Ovary (tissue), 3 donors: ENCODE data around the gene BBS1.

Source experiments
- EP300 ChIP-seq: sonication (generic); formaldehyde crosslinking; IDR thresholded peaks from one replicate; pipeline ENCODE4 v1.6.1; 2017; ENCODE audit warnings: antibody characterized with exemption
- POLR2A ChIP-seq: fragments of 450-650 bp; IDR thresholded peaks from one replicate; pipeline ENCODE4 v1.6.1; 2017; ENCODE audit warnings: antibody characterized with exemption, mild to moderate bottlenecking, moderate library complexity
- TF ChIP-seq, protein P1 (sequence below), 3 donors: fragments of 450-650 bp in 2 of 3; fragments of 200-600 bp in 1 of 3; IDR thresholded peaks; one replicate each; pipeline versions ENCODE4 v1.5.1 to v1.8.0; 2016 to 2022; ENCODE audit warnings: antibody characterized with exemption in 3 of 3, mild to moderate bottlenecking in 1 of 3
- donor health status: DM: no; HTN: no; CAD: no.

DNA sequence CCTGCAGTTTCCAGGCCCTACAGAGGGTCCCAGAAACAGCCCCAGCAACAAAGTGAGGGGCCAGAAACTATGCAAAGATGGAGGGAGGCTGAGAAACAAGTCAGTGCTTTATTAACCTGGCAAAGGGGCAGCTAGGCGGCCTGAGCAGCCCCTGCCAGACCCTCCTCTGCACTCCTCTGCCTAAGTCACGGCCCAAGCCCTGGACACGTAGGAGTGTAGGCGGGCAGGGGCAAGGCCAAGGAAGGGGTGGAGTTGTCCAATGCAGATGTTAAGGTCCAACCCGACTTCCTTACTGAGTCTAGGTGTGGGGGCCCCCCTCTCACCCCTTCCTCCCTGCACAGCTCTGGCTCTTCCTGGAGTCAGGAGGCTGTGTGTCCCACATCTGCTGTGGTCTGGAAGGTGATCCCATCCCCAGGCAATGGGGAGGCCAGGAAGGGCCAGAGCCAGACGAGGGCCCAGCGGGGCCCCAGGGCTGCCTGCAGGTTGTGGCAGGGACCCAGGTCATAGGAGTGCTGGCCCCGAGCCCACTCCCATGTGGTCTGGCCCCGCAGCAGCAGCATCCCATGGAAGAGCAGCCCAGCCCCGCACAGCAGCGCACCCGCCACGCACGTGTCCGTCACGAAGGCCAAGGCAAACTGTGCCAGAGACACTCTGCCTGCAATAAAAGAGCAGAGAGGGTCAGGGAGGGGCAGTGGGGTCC, 28.9 kb downstream of the BBS1 start:
- TF ChIP-seq, protein P1, sequence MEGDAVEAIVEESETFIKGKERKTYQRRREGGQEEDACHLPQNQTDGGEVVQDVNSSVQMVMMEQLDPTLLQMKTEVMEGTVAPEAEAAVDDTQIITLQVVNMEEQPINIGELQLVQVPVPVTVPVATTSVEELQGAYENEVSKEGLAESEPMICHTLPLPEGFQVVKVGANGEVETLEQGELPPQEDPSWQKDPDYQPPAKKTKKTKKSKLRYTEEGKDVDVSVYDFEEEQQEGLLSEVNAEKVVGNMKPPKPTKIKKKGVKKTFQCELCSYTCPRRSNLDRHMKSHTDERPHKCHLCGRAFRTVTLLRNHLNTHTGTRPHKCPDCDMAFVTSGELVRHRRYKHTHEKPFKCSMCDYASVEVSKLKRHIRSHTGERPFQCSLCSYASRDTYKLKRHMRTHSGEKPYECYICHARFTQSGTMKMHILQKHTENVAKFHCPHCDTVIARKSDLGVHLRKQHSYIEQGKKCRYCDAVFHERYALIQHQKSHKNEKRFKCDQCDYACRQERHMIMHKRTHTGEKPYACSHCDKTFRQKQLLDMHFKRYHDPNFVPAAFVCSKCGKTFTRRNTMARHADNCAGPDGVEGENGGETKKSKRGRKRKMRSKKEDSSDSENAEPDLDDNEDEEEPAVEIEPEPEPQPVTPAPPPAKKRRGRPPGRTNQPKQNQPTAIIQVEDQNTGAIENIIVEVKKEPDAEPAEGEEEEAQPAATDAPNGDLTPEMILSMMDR (IDR thresholded peaks at IDR 0.05): no peak
- no peak for TF ChIP-seq POLR2A
- TF ChIP-seq EP300: no peak
